Panc1 (cell line): ENCODE measurements around the gene LMAN2L. TPM values are rescaled to one million over a fixed set of nuclear protein-coding genes. Genes with fewer than 3 reads are reported as not detected.

Experiments used
- ATAC-seq: fragments of 200-7000 bp; cut with Tn5 transposase; 2 replicates; pipeline ENCODE4 v1.9.1; 2020; ENCODE audit warnings: mild to moderate bottlenecking, moderate library complexity
- BruUV-seq: library from RNA; stranded (reverse); fragments of 400-500 nt; replicated peaks from 2 replicates; lab custom pipeline; 2021; lab: Mats Ljungman, UMichigan
- CTCF ChIA-PET: fragments of 300-600 bp; sonication (Branson Sonifier 250); formaldehyde crosslinking; loops from one replicate; lab custom pipeline; 2022; ENCODE audit warnings: antibody characterized with exemption; lab: Charles Lee
- POLR2A ChIA-PET: fragments of 300-600 bp; sonication (Branson Sonifier 250); formaldehyde crosslinking; loops from one replicate; lab custom pipeline; 2022; ENCODE audit warnings: antibody characterized with exemption; lab: Charles Lee
- DNase-seq: peaks from one replicate; pipeline ENCODE4 v3.0.0-alpha.2; 2010; ENCODE audit warnings: low read depth, low spot score
- H3K27ac ChIP-seq: 2 replicates; pipeline ENCODE4 v1.5.1; 2011; ENCODE audit warnings: mild to moderate bottlenecking, low read length, inconsistent platforms
- H3K27me3 ChIP-seq: fragments of 200-500 bp; sonication (Bioruptor generic); 2 replicates; pipeline ENCODE4 v1.6.0; 2014; ENCODE audit warnings: low read length, inconsistent platforms; ENCODE audit not compliant: control insufficient read depth, insufficient read depth
- H3K36me3 ChIP-seq: fragments of 200-500 bp; sonication (Bioruptor generic); 2 replicates; pipeline ENCODE4 v1.5.1; 2014; ENCODE audit warnings: inconsistent platforms, mild to moderate bottlenecking, low read length, moderate library complexity; ENCODE audit not compliant: control insufficient read depth, insufficient read depth
- H3K4me1 ChIP-seq: 2 replicates; pipeline ENCODE4 v1.5.1; 2011; ENCODE audit warnings: inconsistent platforms, mild to moderate bottlenecking, low read length, moderate library complexity; ENCODE audit not compliant: control insufficient read depth, insufficient read depth
- H3K4me3 ChIP-seq, 2 experiments: 2 replicates each; pipeline ENCODE4 v1.5.1; 2011 to 2012; ENCODE audit warnings: low read depth in 2 of 2, low read length in 2 of 2, mild to moderate bottlenecking in 2 of 2, inconsistent platforms in 1 of 2, moderate library complexity in 1 of 2
- H3K9me3 ChIP-seq: fragments of 200-500 bp; sonication (Bioruptor generic); 2 replicates; pipeline ENCODE4 v1.5.1; 2014; ENCODE audit warnings: low read depth, mild to moderate bottlenecking, inconsistent platforms, low read length, moderate library complexity; ENCODE audit not compliant: control insufficient read depth, insufficient read depth
- CTCF ChIP-seq: fragments of 450-650 bp; IDR thresholded peaks from 2 replicates; pipeline ENCODE4 v1.5.1; 2017; ENCODE audit warnings: mild to moderate bottlenecking
- POLR2AphosphoS5 ChIP-seq: IDR thresholded peaks from 2 replicates; pipeline ENCODE4 v1.6.1; 2012; ENCODE audit warnings: mild to moderate bottlenecking, low read depth, low read length, moderate library complexity
- REST ChIP-seq, 2 experiments: IDR thresholded peaks; 2 replicates each; pipeline ENCODE4 v1.6.1; 2011 to 2012; ENCODE audit warnings: low read depth in 2 of 2, control low read depth in 1 of 2, low read length in 1 of 2, mild to moderate bottlenecking in 1 of 2, moderate library complexity in 1 of 2; ENCODE audit not compliant: insufficient read depth in 1 of 2
- SIN3A ChIP-seq: IDR thresholded peaks from 2 replicates; pipeline ENCODE4 v1.6.1; 2012; ENCODE audit warnings: low read depth, mild to moderate bottlenecking, low read length, moderate library complexity, borderline replicate concordance; ENCODE audit not compliant: insufficient read depth
- TCF7L2 ChIP-seq: IDR thresholded peaks from 2 replicates; pipeline ENCODE4 v1.6.1; 2011; ENCODE audit warnings: mild to moderate bottlenecking, low read depth, low read length, inconsistent platforms
- in situ Hi-C: cut with HindIII; loops from 2 replicates; pipeline ENCODE4 v1.10.0; 2016; ENCODE audit warnings: low sequenced_read_pairs, low pct_unique_long_range_greater_than_20kb
- intact Hi-C: fragments of 100-400 bp; cut with micrococcal nuclease; formaldehyde crosslinking; loops from one replicate; pipeline ENCODE4 v1.10.0; 2022; ENCODE audit not compliant: unreplicated experiment
- total RNA-seq: library from RNA; stranded (reverse); gene quantifications from one replicate; pipeline ENCODE4 v1.2.1, GENCODE V29; 2021; ENCODE audit not compliant: unreplicated experiment

The LMAN2L gene
- total RNA-seq, 1 experiment from 2014 or later: 31.5 TPM

GRCh38 chr2:96688649-96689430, 51.0 kb downstream of the LMAN2L start:
- in situ Hi-C loops: no loop called here
- no peak for ATAC-seq
- CTCF ChIA-PET: no interaction called here

More at GRCh38 chr2:96688649-96689430, 51.0 kb downstream of the LMAN2L start:
- no TSS peak for BruUV-seq
- no peak overlapping the region for H3K27ac ChIP-seq
- H3K9me3 ChIP-seq: no peaks in the 10 kb centered on the region
- POLR2A ChIA-PET: no interaction called here
- no peak for DNase-seq
- H3K4me1 ChIP-seq: peaks cover 2% of the 10 kb centered on the region; the same call in 1 of the 2 replicates
- TF ChIP-seq REST (IDR thresholded peaks at IDR 0.05; ENCODE audit: insufficient read depth in 1 of 2, low read depth in 2 of 2, low read length in 1 of 2) (no peak), TCF7L2 (no peak), SIN3A (no peak), CTCF (no peak), POLR2AphosphoS5 (no peak)
- intact Hi-C loops: no loop called here
- no peak overlapping the region for H3K4me3 ChIP-seq
- no peaks in the 10 kb centered on the region for H3K36me3 ChIP-seq
- no peaks in the 10 kb centered on the region for H3K27me3 ChIP-seq
